ENCODE measurements around the gene PAPSS1. TPM values are rescaled to one million over a fixed set of nuclear protein-coding genes. Genes with fewer than 3 reads are reported as not detected.

The PAPSS1 gene
- total and polyA plus RNA-seq, 2 donors (not counting 1 experiment from before 2014, with no cell fraction given): 59.9 to 70.3 TPM

- Histone ChIP-seq H2AFZ (ENCODE audit: low read length) (peak overlapping the region; percentile 9), H3K27me3 (ENCODE audit: control insufficient read depth, insufficient read depth, low read length) (no peaks in the 10 kb centered on the region), H3K27ac (ENCODE audit: insufficient read depth, low read length) (no peak overlapping the region), H3K9ac (ENCODE audit: insufficient read depth, low read length) (no peak overlapping the region), H3K4me3 (replicated peaks in 1 of 4; ENCODE audit: control extremely low read depth in 1 of 4, insufficient read depth in 1 of 4, low read depth in 3 of 4, low read length in 4 of 4) (no peak overlapping the region), H3K4me2 (ENCODE audit: extremely low read depth, insufficient read depth, low read length) (no peak overlapping the region), H3K9me3 (ENCODE audit: control insufficient read depth, insufficient read depth, low read depth, low read length) (no peaks in the 10 kb centered on the region), H3K36me3 (ENCODE audit: control insufficient read depth, insufficient read depth, low read length) (no peaks in the 10 kb centered on the region), H3K4me1 (ENCODE audit: control insufficient read depth, extremely low read depth, insufficient read depth, low read length) (peaks cover 4% of the 10 kb centered on the region), H4K20me1 (ENCODE audit: control insufficient read depth, extremely low read depth, insufficient read depth, low read length) (no peaks in the 10 kb centered on the region), H3K79me2 (ENCODE audit: control insufficient read depth, insufficient read depth, low read length) (no peaks in the 10 kb centered on the region)
- peak; percentile 39 to 76 for DNase-seq (ENCODE audit: low read depth in 2 of 2)
- TF ChIP-seq CTCF (conservative IDR thresholded peaks at IDR 0.05 in 1 of 2, IDR thresholded peaks at IDR 0.05 in 1 of 2; ENCODE audit: low read depth in 1 of 2, low read length in 2 of 2) (no peak), EZH2 (IDR thresholded peaks at IDR 0.05; ENCODE audit: low read length, missing control alignments) (no peak)
These were observed 21.1 kb upstream of the PAPSS1 start for GRCh38 chr4:107740950-107741701.

GRCh38 chr4:107740381-107740780 lies 20.3 kb upstream of the PAPSS1 start:
- no peak overlapping the region for H3K9ac ChIP-seq (ENCODE audit: insufficient read depth, low read length)
- H3K9me3 ChIP-seq (ENCODE audit: control insufficient read depth, insufficient read depth, low read depth, low read length): no peaks in the 10 kb centered on the region
- H3K36me3 ChIP-seq (ENCODE audit: control insufficient read depth, insufficient read depth, low read length): no peaks in the 10 kb centered on the region
- H4K20me1 ChIP-seq (ENCODE audit: control insufficient read depth, extremely low read depth, insufficient read depth, low read length): no peaks in the 10 kb centered on the region
- peaks cover 4% of the 10 kb centered on the region for H3K4me1 ChIP-seq (ENCODE audit: control insufficient read depth, extremely low read depth, insufficient read depth, low read length)
- H3K27ac ChIP-seq (ENCODE audit: insufficient read depth, low read length): no peak overlapping the region
- H3K4me2 ChIP-seq (ENCODE audit: extremely low read depth, insufficient read depth, low read length): no peak overlapping the region
- no peaks in the 10 kb centered on the region for H3K27me3 ChIP-seq (ENCODE audit: control insufficient read depth, insufficient read depth, low read length)
- H2AFZ ChIP-seq (ENCODE audit: low read length): no peak overlapping the region
- no peak overlapping the region for H3K4me3 ChIP-seq (replicated peaks in 1 of 4; ENCODE audit: control extremely low read depth in 1 of 4, insufficient read depth in 1 of 4, low read depth in 3 of 4, low read length in 4 of 4)
- TF ChIP-seq EZH2 (IDR thresholded peaks at IDR 0.05; ENCODE audit: low read length, missing control alignments) (no peak), CTCF (conservative IDR thresholded peaks at IDR 0.05 in 1 of 2, IDR thresholded peaks at IDR 0.05 in 1 of 2; ENCODE audit: low read depth in 1 of 2, low read length in 2 of 2) (no peak)
- peak in 1 of 2 donors; percentile 11 for DNase-seq (ENCODE audit: low read depth in 2 of 2)
- no peaks in the 10 kb centered on the region for H3K79me2 ChIP-seq (ENCODE audit: control insufficient read depth, insufficient read depth, low read length)

GRCh38 chr4:107737450-107737849 lies 17.4 kb upstream of the PAPSS1 start:
- DNase-seq (ENCODE audit: low read depth in 2 of 2): no peak
- no peak overlapping the region for H3K4me3 ChIP-seq (replicated peaks in 1 of 4; ENCODE audit: control extremely low read depth in 1 of 4, insufficient read depth in 1 of 4, low read depth in 3 of 4, low read length in 4 of 4)
- no peaks in the 10 kb centered on the region for H3K27me3 ChIP-seq (ENCODE audit: control insufficient read depth, insufficient read depth, low read length)
- H3K36me3 ChIP-seq (ENCODE audit: control insufficient read depth, insufficient read depth, low read length): no peaks in the 10 kb centered on the region
- H3K27ac ChIP-seq (ENCODE audit: insufficient read depth, low read length): no peak overlapping the region
- no peaks in the 10 kb centered on the region for H4K20me1 ChIP-seq (ENCODE audit: control insufficient read depth, extremely low read depth, insufficient read depth, low read length)
- peaks cover 4% of the 10 kb centered on the region for H3K4me1 ChIP-seq (ENCODE audit: control insufficient read depth, extremely low read depth, insufficient read depth, low read length)
- no peaks in the 10 kb centered on the region for H3K79me2 ChIP-seq (ENCODE audit: control insufficient read depth, insufficient read depth, low read length)
- H3K9ac ChIP-seq (ENCODE audit: insufficient read depth, low read length): no peak overlapping the region
- H3K9me3 ChIP-seq (ENCODE audit: control insufficient read depth, insufficient read depth, low read depth, low read length): no peaks in the 10 kb centered on the region
- no peak overlapping the region for H2AFZ ChIP-seq (ENCODE audit: low read length)
- no peak for TF ChIP-seq CTCF (conservative IDR thresholded peaks at IDR 0.05 in 1 of 2, IDR thresholded peaks at IDR 0.05 in 1 of 2; ENCODE audit: low read depth in 1 of 2, low read length in 2 of 2)
- no peak for TF ChIP-seq EZH2 (IDR thresholded peaks at IDR 0.05; ENCODE audit: low read length, missing control alignments)
- H3K4me2 ChIP-seq (ENCODE audit: extremely low read depth, insufficient read depth, low read length): no peak overlapping the region

All from fibroblast of lung (primary cell).